Liver (tissue), 9 donors: ENCODE results near the gene LHPP. TPM values are rescaled to one million over a fixed set of nuclear protein-coding genes. Genes with fewer than 3 reads are reported as not detected.

Source experiments
- DNase-seq: peaks from one replicate; pipeline ENCODE4 v3.0.0-alpha.2; 2017; ENCODE audit warnings: low spot score
- H3K27ac ChIP-seq, 2 donors: one replicate each; pipeline ENCODE4 v1.7.0; 2013; ENCODE audit warnings: inconsistent platforms in 2 of 2, low read length in 2 of 2, control low read depth in 1 of 2, low read depth in 1 of 2, mild to moderate bottlenecking in 1 of 2
- H3K27me3 ChIP-seq, 4 donors: one replicate each; pipeline versions ENCODE4 v1.6.1 to v1.7.0; 2013; ENCODE audit warnings: low read length in 3 of 4, inconsistent platforms in 1 of 4, mild to moderate bottlenecking in 1 of 4, moderate library complexity in 1 of 4; ENCODE audit not compliant: control insufficient read depth in 4 of 4, insufficient read depth in 4 of 4
- H3K36me3 ChIP-seq, 4 donors: one replicate each; pipeline versions ENCODE4 v1.6.1 to v1.7.0; 2013; ENCODE audit warnings: low read length in 3 of 4, mild to moderate bottlenecking in 3 of 4, low read depth in 1 of 4, moderate library complexity in 1 of 4; ENCODE audit not compliant: control insufficient read depth in 4 of 4, insufficient read depth in 3 of 4
- H3K4me1 ChIP-seq, 4 donors: one replicate each; pipeline versions ENCODE4 v1.6.1 to v1.7.0; 2013; ENCODE audit warnings: low read length in 3 of 4, mild to moderate bottlenecking in 3 of 4, moderate library complexity in 1 of 4; ENCODE audit not compliant: control insufficient read depth in 4 of 4, insufficient read depth in 4 of 4
- H3K4me3 ChIP-seq, 3 donors: one replicate each; pipeline versions ENCODE4 v1.6.1 to v1.7.0; 2013; ENCODE audit warnings: low read length in 3 of 3, control low read depth in 1 of 3, low read depth in 1 of 3, mild to moderate bottlenecking in 1 of 3
- H3K9ac ChIP-seq, 2 donors: one replicate each; pipeline ENCODE4 v1.7.0; 2013; ENCODE audit warnings: low read length in 2 of 2, mild to moderate bottlenecking in 2 of 2, moderate library complexity in 2 of 2, control low read depth in 1 of 2, low read depth in 1 of 2
- H3K9me3 ChIP-seq, 4 donors: one replicate each; pipeline versions ENCODE4 v1.6.1 to v1.7.0; 2013; ENCODE audit warnings: low read length in 3 of 4; ENCODE audit not compliant: control insufficient read depth in 4 of 4
- ATF3 ChIP-seq: IDR thresholded peaks from 2 replicates; pipeline ENCODE4 v1.6.1; 2016; ENCODE audit warnings: antibody characterized with exemption
- CTCF ChIP-seq: fragments of 150-350 bp; IDR thresholded peaks from 2 replicates; pipeline ENCODE4 v1.5.1; 2017; ENCODE audit warnings: improper control_type of control experiment, low read depth, low read length; ENCODE audit not compliant: missing input control
- EGR1 ChIP-seq, 2 donors: IDR thresholded peaks; 2 replicates each; pipeline ENCODE4 v1.6.1; 2016 to 2018; ENCODE audit warnings: antibody characterized with exemption in 2 of 2, low read depth in 2 of 2
- FOXA1 ChIP-seq: IDR thresholded peaks from 2 replicates; pipeline ENCODE4 v1.6.1; 2016; ENCODE audit warnings: antibody characterized with exemption
- FOXA2 ChIP-seq: IDR thresholded peaks from 2 replicates; pipeline ENCODE4 v1.6.1; 2016; ENCODE audit warnings: antibody characterized with exemption
- GABPA ChIP-seq, 2 donors: IDR thresholded peaks in 1 of 2; conservative IDR thresholded peaks in 1 of 2; 2 replicates each; pipeline ENCODE4 v1.6.1; 2016; ENCODE audit warnings: antibody characterized with exemption in 2 of 2, mild to moderate bottlenecking in 1 of 2, moderate library complexity in 1 of 2
- HNF4A ChIP-seq, 2 donors: conservative IDR thresholded peaks; 2 replicates each; pipeline ENCODE4 v1.6.1; 2016; ENCODE audit warnings: antibody characterized with exemption in 2 of 2, mild to moderate bottlenecking in 2 of 2
- HNF4G ChIP-seq: IDR thresholded peaks from 2 replicates; pipeline ENCODE4 v1.6.1; 2016; ENCODE audit warnings: antibody characterized with exemption
- JUND ChIP-seq, 2 donors: IDR thresholded peaks; 2 replicates each; pipeline ENCODE4 v1.6.1; 2016; ENCODE audit warnings: antibody characterized with exemption in 2 of 2
- MAX ChIP-seq: IDR thresholded peaks from 2 replicates; pipeline ENCODE4 v1.6.1; 2016; ENCODE audit warnings: antibody characterized with exemption
- NR2F2 ChIP-seq: IDR thresholded peaks from 2 replicates; pipeline ENCODE4 v1.6.1; 2016; ENCODE audit warnings: antibody characterized with exemption
- RAD21 ChIP-seq, 2 donors: IDR thresholded peaks; 2 replicates each; pipeline ENCODE4 v1.6.1; 2016; ENCODE audit warnings: antibody characterized with exemption in 2 of 2, mild to moderate bottlenecking in 2 of 2
- REST ChIP-seq: IDR thresholded peaks from 2 replicates; pipeline ENCODE4 v1.6.1; 2016; ENCODE audit warnings: antibody characterized with exemption, mild to moderate bottlenecking
- RXRA ChIP-seq, 2 donors: IDR thresholded peaks; 2 replicates each; pipeline ENCODE4 v1.6.1; 2017 to 2018; ENCODE audit warnings: antibody characterized with exemption in 2 of 2, mild to moderate bottlenecking in 1 of 2
- SP1 ChIP-seq: IDR thresholded peaks from 2 replicates; pipeline ENCODE4 v1.6.1; 2018; ENCODE audit warnings: antibody characterized with exemption, mild to moderate bottlenecking
- TAF1 ChIP-seq: conservative IDR thresholded peaks from 2 replicates; pipeline ENCODE4 v1.6.1; 2016; ENCODE audit warnings: antibody characterized with exemption, mild to moderate bottlenecking
- YY1 ChIP-seq: IDR thresholded peaks from 2 replicates; pipeline ENCODE4 v1.6.1; 2016; ENCODE audit warnings: antibody characterized with exemption, mild to moderate bottlenecking
- ZBTB33 ChIP-seq: IDR thresholded peaks from 2 replicates; pipeline ENCODE4 v1.6.1; 2016; ENCODE audit warnings: antibody characterized with exemption
- WGBS: extraction: QIAGEN DNeasy Blood & Tissue Kit; methylation state at CpG from one replicate; pipeline ENCODE4 v1.1.7; 2013; 5-methylcytosine and 5-hydroxymethylcytosine counted together
- polyA plus RNA-seq, 2 donors: library from polyadenylated mRNA; stranded (reverse) in 1 of 2; unstranded in 1 of 2; fragments of 200-250 nt in 1 of 2; fragments of >200 nt in 1 of 2; fragmentation: Nextera tagmentation in 1 of 2; extraction: Ambion mirVana in 1 of 2; gene quantifications; one replicate each; pipeline versions ENCODE4 v1.2.1 to v1.2.3, GENCODE V29; 2013 to 2015
- total RNA-seq, 2 donors: library from RNA; depleted of rRNA; stranded (reverse); fragments of >200 nt; gene quantifications; one replicate each; pipeline ENCODE4 v1.2.3, GENCODE V29; 2014
- donor health status: healthy.
- donor health status: healthy.
- donor health status: healthy.
- donor health status: healthy.
- donor health status: healthy.

Gene LHPP
- total and polyA plus RNA-seq, 4 donors, result 15.9 to 39.9 (median 26.2) TPM

GRCh38 chr10:124647421-124648130 is 186.0 kb downstream of the LHPP start:
- Histone ChIP-seq H3K36me3 (no peaks in the 10 kb centered on the region), H3K4me3 (no peak overlapping the region), H3K27ac (peak overlapping the region; percentile 43 to 71), H3K9ac (no peak overlapping the region), H3K27me3 (no peaks in the 10 kb centered on the region), H3K4me1 (peaks cover 4 to 35% (median 22%) of the 10 kb centered on the region in 4 donors), H3K9me3 (no peaks in the 10 kb centered on the region)
- peak; percentile 69 for DNase-seq
- WGBS, result 74% methylated on average over 9 of the region's 9 CpGs
- TF ChIP-seq YY1 (peak; percentile 40), RAD21 (IDR thresholded peaks at IDR 0.05) (peak; percentile 28 to 48), GABPA (IDR thresholded peaks at IDR 0.05 in 1 of 2, conservative IDR thresholded peaks at IDR 0.05 in 1 of 2) (no peak), NR2F2 (peak; percentile 25)

- H3K4me3 ChIP-seq, result no peak overlapping the region
- peak overlapping the region; percentile 42 to 43 for H3K27ac ChIP-seq
- H3K9ac ChIP-seq, result no peak overlapping the region
- TF ChIP-seq EGR1 (IDR thresholded peaks at IDR 0.05; ENCODE audit: low read depth in 2 of 2) (no peak), HNF4A (conservative IDR thresholded peaks at IDR 0.05) (no peak), GABPA (IDR thresholded peaks at IDR 0.05 in 1 of 2, conservative IDR thresholded peaks at IDR 0.05 in 1 of 2) (no peak), SP1 (no peak), TAF1 (no peak), HNF4G (no peak), RAD21 (IDR thresholded peaks at IDR 0.05) (no peak), YY1 (no peak), MAX (no peak)
- no peaks in the 10 kb centered on the region for H3K27me3 ChIP-seq
- WGBS, result 64% methylated on average over 7 of the region's 7 CpGs
- no peaks in the 10 kb centered on the region for H3K9me3 ChIP-seq
- peaks cover 4 to 35% (median 22%) of the 10 kb centered on the region in 4 donors for H3K4me1 ChIP-seq
- no peak for DNase-seq
- no peaks in the 10 kb centered on the region for H3K36me3 ChIP-seq
Observed at GRCh38 chr10:124648131-124648475, 186.5 kb downstream of the LHPP start.

GRCh38 chr10:124648738-124649137 is 187.1 kb downstream of the LHPP start:
- Histone ChIP-seq H3K27ac (peak overlapping the region; percentile 43 to 48), H3K9me3 (no peaks in the 10 kb centered on the region), H3K36me3 (no peaks in the 10 kb centered on the region), H3K4me1 (peaks cover 4 to 35% (median 22%) of the 10 kb centered on the region in 4 donors), H3K4me3 (no peak overlapping the region), H3K27me3 (no peaks in the 10 kb centered on the region), H3K9ac (no peak overlapping the region)
- WGBS, result 63% methylated on average over 9 of the region's 9 CpGs
- DNase-seq, result peak; percentile 67
- no peak for TF ChIP-seq RAD21 (IDR thresholded peaks at IDR 0.05)
- TF ChIP-seq GABPA (IDR thresholded peaks at IDR 0.05 in 1 of 2, conservative IDR thresholded peaks at IDR 0.05 in 1 of 2), result no peak
- TF ChIP-seq EGR1 (IDR thresholded peaks at IDR 0.05; ENCODE audit: low read depth in 2 of 2), result no peak
- no peak for TF ChIP-seq SP1
- no peak for TF ChIP-seq JUND (IDR thresholded peaks at IDR 0.05)
- TF ChIP-seq REST, result no peak
- no peak for TF ChIP-seq ZBTB33
- TF ChIP-seq FOXA2, result no peak
- TF ChIP-seq FOXA1, result no peak
- TF ChIP-seq CTCF, result no peak
- no peak for TF ChIP-seq ATF3
- no peak for TF ChIP-seq MAX
- TF ChIP-seq HNF4G, result no peak
- no peak for TF ChIP-seq TAF1
- TF ChIP-seq HNF4A (conservative IDR thresholded peaks at IDR 0.05), result peak in 1 of 2 donors; percentile 11
- TF ChIP-seq NR2F2, result peak; percentile 22
- TF ChIP-seq RXRA (IDR thresholded peaks at IDR 0.05), result no peak
